ENCODE results near the gene ROPN1B.
A peak's percentile ranks its signal among the peaks of the same experiment; 100 is the strongest.
"Not testable (repeated sequence)": the region's sequence is repeated elsewhere in the genome, so short reads cannot be mapped to it uniquely, and the experiment has no call there.

ROPN1B gene

GRCh38 chr3:125968701-125969592, at the start of gene ROPN1B:
Gene ROPN1B, plus strand, starts transcription at chr3:125969178. Its CDS starts 2,877 bp downstream, at chr3:125972055.
- not testable (repeated sequence) for DNase-seq

GRCh38 chr3:125920191-125920590, 48.8 kb upstream of the ROPN1B start:
- not testable (repeated sequence) for DNase-seq

DNA sequence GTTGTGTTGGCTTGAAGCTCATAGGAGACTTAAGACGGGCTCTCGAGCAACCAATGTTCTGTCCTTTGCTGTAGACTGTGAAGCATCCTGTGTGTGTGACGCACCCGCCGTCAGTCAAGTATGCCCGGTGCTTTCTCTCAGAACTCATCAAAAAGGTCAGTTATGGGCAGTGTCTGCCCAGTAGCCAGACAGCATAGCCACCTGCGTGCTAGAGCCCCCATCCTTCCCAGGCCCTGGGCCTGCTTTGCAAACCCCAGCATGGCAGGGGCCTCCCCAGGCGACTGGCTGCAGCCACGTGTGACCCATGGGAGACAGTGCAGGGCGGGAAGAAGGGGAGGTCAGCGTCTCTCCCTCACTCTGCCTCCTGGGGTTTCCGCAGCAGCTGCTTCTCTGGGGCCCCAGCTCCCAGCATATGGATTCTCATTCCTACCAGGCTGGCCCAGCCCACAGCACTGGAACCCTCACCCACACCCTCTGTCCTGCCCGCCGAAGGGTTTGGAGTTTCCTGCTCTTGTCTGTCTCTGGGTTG, 48.2 kb upstream of the ROPN1B start:
- not testable (repeated sequence) for DNase-seq

GRCh38 chr3:125921712-125922111, 47.3 kb upstream of the ROPN1B start:
- DNase-seq, result peak; percentile 65

GRCh38 chr3:125923324-125924115, 45.5 kb upstream of the ROPN1B start:
- not testable (repeated sequence) for DNase-seq

GRCh38 chr3:125924276-125924675, 44.7 kb upstream of the ROPN1B start:
- not testable (repeated sequence) for DNase-seq

DNA sequence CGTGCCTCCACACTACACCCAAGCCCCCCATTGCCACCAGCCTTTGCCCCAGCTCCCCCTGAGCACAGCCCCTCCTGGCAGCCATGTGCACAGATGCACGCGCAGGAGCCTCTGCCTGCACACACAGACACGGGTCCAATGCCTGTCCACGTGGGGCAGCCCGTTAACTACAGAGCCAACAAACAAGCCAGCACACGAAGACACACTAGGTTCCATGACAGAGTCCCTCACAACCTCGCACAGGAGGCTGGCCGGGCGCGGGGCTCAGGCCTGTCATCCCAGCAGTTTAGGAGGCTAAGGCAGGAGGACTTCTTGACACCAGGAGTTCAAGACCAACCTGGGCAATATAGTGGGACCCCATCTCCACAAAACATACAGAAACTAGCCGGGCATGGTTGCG, 43.3 kb upstream of the ROPN1B start:
- DNase-seq, result not testable (repeated sequence)

DNA sequence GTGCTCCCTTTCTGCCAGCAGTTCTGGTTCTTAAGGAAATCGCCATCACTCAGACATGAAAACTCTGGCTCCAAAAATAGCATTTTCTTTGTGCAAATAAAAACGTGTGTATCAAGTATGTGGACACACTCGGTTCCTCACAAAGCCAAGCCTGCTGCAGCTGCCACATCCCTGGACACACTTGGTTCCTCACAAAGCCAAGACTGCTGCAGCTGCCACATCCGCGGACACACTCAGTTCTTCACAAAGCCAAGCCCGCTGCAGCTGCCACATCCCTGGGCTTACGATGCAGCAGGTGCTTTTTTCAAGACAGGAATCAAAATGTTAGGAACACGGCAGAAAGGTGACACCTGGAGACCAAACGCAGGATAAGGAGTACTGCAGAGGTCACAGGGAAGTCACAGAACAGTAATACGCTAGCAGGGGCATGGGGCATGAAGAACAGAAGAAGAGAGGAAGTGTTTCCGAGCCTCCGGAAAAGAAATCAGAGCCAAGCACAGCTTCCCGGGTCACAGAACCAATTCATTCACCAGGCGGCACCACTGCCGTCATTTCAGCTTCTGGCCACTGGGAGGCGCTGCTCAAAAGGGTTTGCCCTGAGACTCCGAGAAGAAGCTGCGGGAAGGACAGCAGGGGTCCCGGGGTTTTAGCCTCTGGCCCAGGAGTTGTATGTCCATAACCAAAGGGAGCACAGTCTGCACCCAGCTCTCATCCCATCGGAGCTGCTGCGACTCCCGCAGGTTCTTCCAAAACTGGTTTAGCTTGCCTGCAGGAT, 40.0 kb upstream of the ROPN1B start:
- peak; percentile 75 for DNase-seq

GRCh38 chr3:125929765-125930164, 39.2 kb upstream of the ROPN1B start:
- DNase-seq, result not testable (repeated sequence)

- DNase-seq, result not testable (repeated sequence)
These were observed 37.6 kb upstream of the ROPN1B start for GRCh38 chr3:125931355-125931880.

DNA sequence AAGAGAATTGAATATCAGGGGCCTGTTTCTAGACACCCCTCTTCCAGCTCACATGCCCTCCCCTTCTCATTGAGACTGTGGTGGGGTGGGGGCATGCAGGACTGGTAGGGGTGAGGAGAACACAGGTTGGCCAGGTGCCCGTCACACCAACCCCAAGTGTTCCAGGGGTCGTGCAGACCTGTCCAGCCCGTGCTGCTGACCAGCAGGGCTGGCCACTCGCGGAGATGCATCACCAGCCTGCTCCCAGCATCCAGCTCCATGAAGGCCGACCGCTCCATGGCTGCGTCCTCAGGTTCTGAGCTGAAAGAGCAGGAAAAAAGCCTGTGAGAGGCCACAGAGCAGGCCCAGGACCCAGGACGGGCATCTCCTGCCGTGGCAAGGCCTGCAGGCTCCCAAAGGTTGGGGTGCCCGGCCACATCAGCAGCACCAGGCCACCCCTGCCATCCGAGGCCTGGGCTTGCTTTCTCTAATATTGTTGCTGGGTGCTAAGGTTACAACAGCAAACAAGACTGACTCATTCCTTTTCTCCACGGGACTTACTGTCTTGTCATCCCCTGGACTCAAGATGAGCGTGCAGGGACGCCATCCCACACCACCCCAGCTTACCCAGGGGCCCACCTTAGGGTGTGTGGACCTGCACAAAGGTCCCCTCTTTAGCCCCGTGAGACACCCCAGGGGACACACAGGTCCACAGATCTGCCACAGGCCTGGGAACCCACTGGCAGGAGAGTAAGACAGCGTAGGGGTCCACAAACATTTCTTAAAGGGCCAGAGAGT, 35.4 kb upstream of the ROPN1B start:
- not testable (repeated sequence) for DNase-seq

DNA sequence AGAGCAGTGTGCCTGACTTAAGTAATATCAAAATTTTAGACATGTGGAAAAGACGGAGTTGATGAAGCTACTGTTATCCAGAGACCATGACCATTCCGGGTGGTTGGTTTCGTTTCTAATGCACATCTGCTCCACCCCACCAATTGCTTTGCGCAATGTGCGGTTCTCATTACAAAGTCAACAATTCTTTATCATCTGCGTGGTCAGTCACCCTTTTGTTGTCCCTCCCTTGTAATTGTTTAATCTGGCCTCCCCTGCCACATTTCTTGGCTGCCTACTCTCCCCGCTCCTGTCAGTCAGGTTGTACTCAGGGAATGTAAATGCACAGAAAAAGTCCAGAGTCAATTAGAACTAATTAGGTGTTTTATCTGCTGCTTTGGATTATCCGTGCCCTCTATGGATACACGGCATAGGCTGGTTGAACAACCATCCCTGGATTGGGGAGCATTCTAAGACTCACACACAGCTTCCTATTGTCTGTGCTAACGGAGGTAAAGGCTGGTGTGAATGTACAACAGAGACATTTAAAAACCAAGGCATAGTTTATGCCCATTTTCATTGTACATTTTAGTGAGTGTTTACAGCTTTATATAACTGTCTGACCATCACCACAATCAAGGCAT, 33.6 kb upstream of the ROPN1B start:
- not testable (repeated sequence) for DNase-seq

GRCh38 chr3:125936210-125936815, 32.7 kb upstream of the ROPN1B start:
- DNase-seq, result not testable (repeated sequence)

GRCh38 chr3:125936891-125937290, 32.1 kb upstream of the ROPN1B start:
- DNase-seq, result not testable (repeated sequence)

DNA sequence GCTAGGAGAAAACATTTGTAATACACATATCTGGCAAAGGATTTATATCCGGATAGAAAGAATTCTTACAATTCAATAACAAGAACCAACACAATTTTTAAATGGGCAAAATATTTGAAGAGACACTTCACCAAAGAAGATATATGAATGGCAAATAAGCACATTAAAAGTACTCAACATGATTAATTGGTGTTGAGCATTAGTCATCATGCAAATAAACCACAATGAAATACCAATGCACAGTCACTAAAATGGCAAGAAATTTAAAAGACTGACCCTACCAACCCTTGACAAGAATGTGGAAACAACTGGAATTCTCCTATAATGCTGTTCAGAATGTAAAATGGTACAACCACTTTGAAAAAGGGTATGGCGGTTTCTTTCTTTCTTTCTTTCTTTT, 21.2 kb upstream of the ROPN1B start:
- DNase-seq, result not testable (repeated sequence)

GRCh38 chr3:125948901-125949300, 20.1 kb upstream of the ROPN1B start:
- DNase-seq, result not testable (repeated sequence)

GRCh38 chr3:125951176-125951575, 17.8 kb upstream of the ROPN1B start:
- not testable (repeated sequence) for DNase-seq

GRCh38 chr3:125957020-125957419, 12.0 kb upstream of the ROPN1B start:
- not testable (repeated sequence) for DNase-seq

- DNase-seq, result no peak
These were observed 11.1 kb upstream of the ROPN1B start for GRCh38 chr3:125957674-125958510.

Measured in activated CD4-positive, alpha-beta T cell treated with anti-CD3 and anti-CD28 coated beads, Interleukin-2, Interleukin-6, amounts not matched to agents 100 ng/mL and 50 ng/mL, durations not matched to agents 16 hours and 8 hours (primary cell).